Measurements from ENCODE around the gene RAB28.

DNA sequence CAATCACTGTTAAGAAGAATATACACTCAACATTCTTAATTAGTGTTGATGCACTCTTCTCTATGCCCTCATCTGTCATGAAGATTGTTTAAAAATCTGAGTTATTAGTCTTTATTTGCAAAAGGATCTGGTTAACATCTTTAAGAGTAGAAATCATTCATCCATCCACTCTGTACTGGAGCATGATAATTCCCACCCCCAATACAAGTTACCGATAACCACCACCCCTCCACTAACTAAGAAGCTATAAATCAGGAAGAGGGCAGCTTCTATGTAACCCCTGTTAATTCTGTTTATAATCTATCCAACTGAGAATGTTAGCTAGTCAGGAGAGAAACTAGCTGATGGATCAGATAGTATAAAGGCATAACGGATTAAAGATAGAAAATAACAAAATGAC is 34.5 kb downstream of the RAB28 start:
- no peak for TF ChIP-seq CTCF (conservative IDR thresholded peaks at IDR 0.05)
- TF ChIP-seq ZFX (IDR thresholded peaks at IDR 0.05), result no peak

Measured in C4-2B (cell line).